Spleen (tissue), 11 donors: Measurements from ENCODE around the gene RIC1. TPM values are rescaled to one million over a fixed set of nuclear protein-coding genes. Genes with fewer than 3 reads are reported as not detected.

Experiments used
- DNase-seq: peaks from one replicate; pipeline ENCODE4 v3.0.0-alpha.2; 2020
- H3K27ac ChIP-seq, 8 donors: fragments of 200-600 bp; sonication (generic) in 7 of 8; 1 replicate in 4 of 8; 2 replicates in 4 of 8; pipeline versions ENCODE4 v1.5.0 to v1.8.0; 2016 to 2021; ENCODE audit warnings: inconsistent platforms in 4 of 8, mild to moderate bottlenecking in 4 of 8, moderate library complexity in 1 of 8
- H3K27me3 ChIP-seq, 7 donors: fragments of 200-600 bp; sonication (generic) in 6 of 7; replicated peaks in 1 of 7; 1 replicate in 4 of 7; 2 replicates in 3 of 7; pipeline versions ENCODE4 v1.5.0 to v1.8.0; 2016 to 2021; ENCODE audit warnings: inconsistent platforms in 3 of 7, mild to moderate bottlenecking in 1 of 7
- H3K36me3 ChIP-seq, 6 donors: fragments of 200-600 bp; sonication (generic) in 5 of 6; 1 replicate in 4 of 6; 2 replicates in 2 of 6; pipeline versions ENCODE4 v1.5.0 to v1.8.0; 2016 to 2021; ENCODE audit warnings: inconsistent platforms in 2 of 6
- H3K4me1 ChIP-seq, 6 donors: fragments of 200-600 bp; sonication (generic) in 5 of 6; 1 replicate in 3 of 6; 2 replicates in 3 of 6; pipeline versions ENCODE4 v1.5.0 to v1.8.0; 2016 to 2021; ENCODE audit warnings: inconsistent platforms in 3 of 6
- H3K4me3 ChIP-seq, 8 donors: fragments of 200-600 bp; sonication (generic) in 7 of 8; 1 replicate in 4 of 8; 2 replicates in 4 of 8; pipeline versions ENCODE4 v1.5.0 to v1.8.0; 2016 to 2021; ENCODE audit warnings: inconsistent platforms in 4 of 8, mild to moderate bottlenecking in 4 of 8, moderate library complexity in 2 of 8
- H3K9me3 ChIP-seq, 8 donors: fragments of 200-600 bp; sonication (generic) in 7 of 8; 1 replicate in 4 of 8; 2 replicates in 4 of 8; pipeline versions ENCODE4 v1.5.0 to v1.8.0; 2016 to 2021; ENCODE audit warnings: inconsistent platforms in 4 of 8
- POLR2A ChIP-seq, 3 donors: fragments of 450-650 bp; IDR thresholded peaks; one replicate each; pipeline ENCODE4 v1.5.1; 2017; ENCODE audit warnings: antibody characterized with exemption in 3 of 3, mild to moderate bottlenecking in 1 of 3
- POLR2AphosphoS5 ChIP-seq, 3 donors: sonication (generic); formaldehyde crosslinking; IDR thresholded peaks; one replicate each; pipeline ENCODE4 v1.5.1; 2017; ENCODE audit warnings: antibody characterized with exemption in 3 of 3
- WGBS, 5 donors: extraction: QIAGEN DNeasy Blood & Tissue Kit in 3 of 5; methylation state at CpG; one replicate each; pipeline versions ENCODE4 v1.1.5 to v1.1.7; 2013 to 2018; 5-methylcytosine and 5-hydroxymethylcytosine counted together
- intact Hi-C: fragments of 100-400 bp; cut with DNase I; formaldehyde crosslinking; loops from one replicate; pipeline ENCODE4 v1.15.0; 2023; ENCODE audit warnings: low total_unique reads
- polyA plus RNA-seq, 3 donors: library from polyadenylated mRNA; stranded (reverse); fragments of 200-250 nt; gene quantifications; one replicate each; pipeline ENCODE4 v1.2.1, GENCODE V29; 2013
- total RNA-seq, 7 donors: library from RNA; depleted of rRNA in 3 of 7; stranded (reverse); fragments of >200 nt in 3 of 7; fragmentation: NEBNext Ultra II Directional in 4 of 7; extraction: Animal tissue kit (Norgen Biotek cat#: 25700) in 4 of 7; gene quantifications; one replicate each; pipeline versions ENCODE4 v1.1.0 to v1.2.1, GENCODE V29; 2016 to 2021
- TF ChIP-seq, protein P1 (sequence below), 11 experiments: fragments of 200-600 bp in 7 of 11; fragments of 450-650 bp in 4 of 11; sonication (generic) in 4 of 11; IDR thresholded peaks in 8 of 11; conservative IDR thresholded peaks in 3 of 11; 1 replicate in 7 of 11; 2 replicates in 4 of 11; pipeline versions ENCODE4 v1.4.0 to v1.8.0; 2016 to 2021; ENCODE audit warnings: antibody characterized with exemption in 11 of 11, inconsistent platforms in 4 of 11, mild to moderate bottlenecking in 1 of 11
- donor health status: healthy with polysubstance abuse.
- donor health status: DM: no; HTN: no; CAD: no; lungs with moderate emphysema.
- donor health status: DM: no; HTN: no; CAD: no.
- donor health status: Bipolar disorder and iron deficiency.
- donor health status: healthy.
- donor health status: DM: no; HTN: no; CAD: no.
- donor health status: DM: yes; HTN: yes; CAD: no.

RIC1 gene
- total and polyA plus RNA-seq, 10 donors: 4.9 to 68.7 (median 34.5) TPM

DNA sequence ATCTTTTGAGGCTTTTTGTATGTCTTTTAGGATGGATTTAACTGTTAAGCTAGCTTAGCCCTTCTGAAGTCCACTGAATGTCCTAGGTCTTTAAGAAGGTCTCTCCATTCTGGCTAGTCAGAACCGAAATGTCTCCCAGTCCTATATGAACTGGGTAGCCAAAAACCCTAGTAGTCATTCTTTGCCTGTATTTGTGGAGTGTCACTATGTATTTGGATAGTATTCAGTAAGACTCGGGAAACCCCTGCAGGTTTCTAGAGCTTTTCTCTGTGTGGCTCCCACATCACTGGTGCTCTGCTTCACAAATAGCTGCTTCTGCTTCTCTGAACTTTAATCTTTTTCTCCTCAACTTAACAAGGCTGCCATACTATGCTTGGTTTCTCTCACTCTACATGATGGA lies 68.0 kb downstream of the RIC1 start:
- DNase-seq: no peak
- Histone ChIP-seq H3K4me1 (no peaks in the 10 kb centered on the region), H3K27me3 (no peaks in the 10 kb centered on the region), H3K36me3 (peaks cover 0 to 4% (median 0%) of the 10 kb centered on the region in 6 donors), H3K27ac (no peak overlapping the region), H3K9me3 (no peaks in the 10 kb centered on the region), H3K4me3 (no peak overlapping the region)
- intact Hi-C loops: no loop called here
- TF ChIP-seq, protein P1, sequence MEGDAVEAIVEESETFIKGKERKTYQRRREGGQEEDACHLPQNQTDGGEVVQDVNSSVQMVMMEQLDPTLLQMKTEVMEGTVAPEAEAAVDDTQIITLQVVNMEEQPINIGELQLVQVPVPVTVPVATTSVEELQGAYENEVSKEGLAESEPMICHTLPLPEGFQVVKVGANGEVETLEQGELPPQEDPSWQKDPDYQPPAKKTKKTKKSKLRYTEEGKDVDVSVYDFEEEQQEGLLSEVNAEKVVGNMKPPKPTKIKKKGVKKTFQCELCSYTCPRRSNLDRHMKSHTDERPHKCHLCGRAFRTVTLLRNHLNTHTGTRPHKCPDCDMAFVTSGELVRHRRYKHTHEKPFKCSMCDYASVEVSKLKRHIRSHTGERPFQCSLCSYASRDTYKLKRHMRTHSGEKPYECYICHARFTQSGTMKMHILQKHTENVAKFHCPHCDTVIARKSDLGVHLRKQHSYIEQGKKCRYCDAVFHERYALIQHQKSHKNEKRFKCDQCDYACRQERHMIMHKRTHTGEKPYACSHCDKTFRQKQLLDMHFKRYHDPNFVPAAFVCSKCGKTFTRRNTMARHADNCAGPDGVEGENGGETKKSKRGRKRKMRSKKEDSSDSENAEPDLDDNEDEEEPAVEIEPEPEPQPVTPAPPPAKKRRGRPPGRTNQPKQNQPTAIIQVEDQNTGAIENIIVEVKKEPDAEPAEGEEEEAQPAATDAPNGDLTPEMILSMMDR (IDR thresholded peaks at IDR 0.05 in 8 of 11, conservative IDR thresholded peaks at IDR 0.05 in 3 of 11): no peak
- TF ChIP-seq POLR2AphosphoS5 (IDR thresholded peaks at IDR 0.05): no peak
- no peak for TF ChIP-seq POLR2A (IDR thresholded peaks at IDR 0.05)
- WGBS, 5 donors: 68 to 93% (median 85%) methylated on average over 2 of the region's 2 CpGs

DNA sequence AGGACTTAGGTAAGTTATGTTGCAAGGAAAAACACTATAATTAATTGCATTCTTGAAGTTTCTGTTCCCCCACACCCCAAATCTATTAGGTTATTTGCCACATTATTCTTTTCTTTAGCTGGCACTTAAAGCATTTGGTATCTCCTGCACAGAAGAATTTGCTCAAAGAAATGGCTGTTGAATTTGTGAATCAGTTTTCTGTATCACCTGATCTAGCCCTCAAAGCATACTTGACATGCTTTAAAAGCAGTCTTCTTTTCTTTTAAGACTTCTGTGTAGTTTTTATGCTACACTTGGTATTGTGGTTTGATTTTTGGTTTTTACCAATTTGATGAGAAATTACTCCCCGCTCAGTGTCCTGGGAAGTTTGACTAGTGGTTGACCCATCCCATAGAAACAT lies 69.1 kb downstream of the RIC1 start:
- no peaks in the 10 kb centered on the region for H3K4me1 ChIP-seq
- H3K27ac ChIP-seq: no peak overlapping the region
- no peak overlapping the region for H3K4me3 ChIP-seq
- WGBS, 5 donors: 97 to 100% (median 98%) methylated on average over 1 of the region's 1 CpG
- no peak for DNase-seq
- TF ChIP-seq, protein P1 (IDR thresholded peaks at IDR 0.05 in 8 of 11, conservative IDR thresholded peaks at IDR 0.05 in 3 of 11): no peak
- TF ChIP-seq POLR2A (IDR thresholded peaks at IDR 0.05) (no peak), POLR2AphosphoS5 (IDR thresholded peaks at IDR 0.05) (no peak)
- peaks cover 0 to 15% (median 0%) of the 10 kb centered on the region in 6 donors for H3K36me3 ChIP-seq
- intact Hi-C loops: no loop called here
- H3K9me3 ChIP-seq: no peaks in the 10 kb centered on the region
- H3K27me3 ChIP-seq: no peaks in the 10 kb centered on the region

DNA sequence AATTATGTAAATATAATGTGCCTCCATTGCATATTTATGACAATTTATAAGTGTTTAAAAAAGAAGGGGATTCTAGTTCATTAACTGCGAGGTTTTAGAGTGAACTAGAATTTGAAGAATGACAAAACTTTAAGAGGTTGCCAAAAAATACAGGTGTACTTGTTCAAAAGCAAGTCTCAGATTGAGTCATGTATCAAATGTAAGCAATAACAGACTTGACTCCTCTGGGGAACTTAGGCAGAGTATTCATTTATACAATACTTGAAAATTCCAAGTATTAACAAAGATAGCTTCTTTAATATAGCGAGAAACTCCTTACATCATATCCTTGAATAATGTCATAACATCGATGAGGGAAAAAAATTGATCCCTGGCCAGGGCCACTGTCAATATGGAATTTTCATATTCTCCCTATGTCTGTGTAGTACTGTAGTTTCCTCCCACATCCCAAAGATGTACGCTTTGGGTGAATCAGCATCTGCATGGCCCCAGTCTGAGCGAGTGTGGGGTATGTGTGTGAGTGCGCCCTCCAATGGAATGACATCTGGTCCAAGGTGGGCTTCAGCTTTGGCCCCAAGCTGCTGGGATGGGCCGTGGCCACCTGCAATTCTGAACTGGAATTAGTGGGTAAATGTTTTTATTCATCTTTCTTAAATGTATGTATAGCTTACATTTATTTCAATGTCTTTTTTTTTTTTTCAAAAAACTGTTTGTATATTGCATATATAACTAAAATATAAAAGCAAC lies 70.1 kb downstream of the RIC1 start:
- TF ChIP-seq POLR2AphosphoS5 (IDR thresholded peaks at IDR 0.05) (no peak), POLR2A (IDR thresholded peaks at IDR 0.05) (no peak)
- TF ChIP-seq, protein P1 (IDR thresholded peaks at IDR 0.05 in 8 of 11, conservative IDR thresholded peaks at IDR 0.05 in 3 of 11): no peak
- DNase-seq: no peak
- Histone ChIP-seq H3K4me1 (no peaks in the 10 kb centered on the region), H3K4me3 (no peak overlapping the region), H3K27me3 (no peaks in the 10 kb centered on the region), H3K9me3 (no peaks in the 10 kb centered on the region), H3K36me3 (peaks cover 0 to 15% (median 0%) of the 10 kb centered on the region in 6 donors), H3K27ac (no peak overlapping the region)
- intact Hi-C loops: no loop called here
- WGBS, 5 donors: 77 to 94% (median 80%) methylated on average over 7 of the region's 7 CpGs

DNA sequence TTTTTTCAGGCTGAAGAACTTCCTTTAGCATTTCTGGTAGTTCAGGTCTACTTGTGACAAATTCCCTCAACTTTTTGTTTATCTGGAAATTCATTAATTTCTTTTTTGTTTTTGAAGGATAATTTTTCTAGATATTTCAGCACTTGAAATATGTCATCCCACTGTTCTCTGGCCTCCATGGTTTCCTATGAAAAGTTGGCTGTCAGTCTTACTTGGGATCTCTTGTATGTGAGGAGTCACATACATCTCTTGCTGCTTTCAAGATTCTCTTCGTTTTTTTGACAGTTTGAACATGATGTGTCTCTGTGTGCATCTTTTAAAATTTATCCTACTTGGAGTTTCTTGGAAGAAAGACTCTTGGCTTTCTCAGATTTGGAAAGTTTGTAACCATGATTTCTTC lies 79.5 kb downstream of the RIC1 start:
- intact Hi-C loops: no loop called here
- no peak for DNase-seq
- no peak overlapping the region for H3K27ac ChIP-seq
- no peaks in the 10 kb centered on the region for H3K27me3 ChIP-seq
- no peak overlapping the region for H3K4me3 ChIP-seq
- H3K4me1 ChIP-seq: no peaks in the 10 kb centered on the region
- H3K9me3 ChIP-seq: peaks cover 0 to 57% (median 32%) of the 10 kb centered on the region in 8 donors
- H3K36me3 ChIP-seq: peaks cover 0 to 56% (median 10%) of the 10 kb centered on the region in 6 donors
- 97 to 100% (median 98%) methylated on average over 1 of the region's 1 CpG for WGBS, 5 donors
- TF ChIP-seq, protein P1 (IDR thresholded peaks at IDR 0.05 in 8 of 11, conservative IDR thresholded peaks at IDR 0.05 in 3 of 11): no peak
- no peak for TF ChIP-seq POLR2AphosphoS5 (IDR thresholded peaks at IDR 0.05)
- TF ChIP-seq POLR2A (IDR thresholded peaks at IDR 0.05): no peak
